Keratinocyte (primary cell): ENCODE results near the gene TUBB2B.

Experiments
- EZH2 ChIP-seq: IDR thresholded peaks from one replicate; pipeline ENCODE4 v1.6.1; 2012; ENCODE audit warnings: inconsistent platforms, mild to moderate bottlenecking, low read length, moderate library complexity
- TF ChIP-seq, protein P1 (sequence below), 3 experiments: IDR thresholded peaks in 1 of 3; conservative IDR thresholded peaks in 1 of 3; optimal IDR thresholded peaks in 1 of 3; 2 replicates in 2 of 3; 3 replicates in 1 of 3; pipeline versions ENCODE3 to v1.5.1; 2011; ENCODE audit warnings: low read length in 3 of 3, mild to moderate bottlenecking in 3 of 3, moderate library complexity in 2 of 3, control low read depth in 1 of 3, inconsistent platforms in 1 of 3; ENCODE audit not compliant: insufficient read depth in 2 of 3; ENCODE audit errors: extremely low read depth in 1 of 3

DNA sequence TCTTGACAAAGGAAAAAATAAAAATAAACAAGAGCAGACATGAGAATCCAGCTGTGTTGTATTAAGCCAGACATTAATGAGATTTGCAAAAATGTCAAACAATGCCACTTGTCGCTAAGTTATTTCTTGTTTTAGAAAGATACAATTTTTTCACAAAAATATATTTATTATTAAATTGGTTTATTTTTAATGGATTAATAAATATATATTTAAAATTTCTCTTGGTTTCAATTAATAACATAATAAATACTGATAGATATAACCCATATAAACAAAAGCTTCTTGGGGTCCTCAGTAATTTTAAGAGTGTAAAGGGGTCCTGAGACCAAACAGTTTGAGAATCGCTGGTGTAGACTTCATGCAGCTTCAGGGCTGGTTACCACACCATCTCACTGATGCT, 26.1 kb downstream of the TUBB2B start:
- TF ChIP-seq, protein P1, sequence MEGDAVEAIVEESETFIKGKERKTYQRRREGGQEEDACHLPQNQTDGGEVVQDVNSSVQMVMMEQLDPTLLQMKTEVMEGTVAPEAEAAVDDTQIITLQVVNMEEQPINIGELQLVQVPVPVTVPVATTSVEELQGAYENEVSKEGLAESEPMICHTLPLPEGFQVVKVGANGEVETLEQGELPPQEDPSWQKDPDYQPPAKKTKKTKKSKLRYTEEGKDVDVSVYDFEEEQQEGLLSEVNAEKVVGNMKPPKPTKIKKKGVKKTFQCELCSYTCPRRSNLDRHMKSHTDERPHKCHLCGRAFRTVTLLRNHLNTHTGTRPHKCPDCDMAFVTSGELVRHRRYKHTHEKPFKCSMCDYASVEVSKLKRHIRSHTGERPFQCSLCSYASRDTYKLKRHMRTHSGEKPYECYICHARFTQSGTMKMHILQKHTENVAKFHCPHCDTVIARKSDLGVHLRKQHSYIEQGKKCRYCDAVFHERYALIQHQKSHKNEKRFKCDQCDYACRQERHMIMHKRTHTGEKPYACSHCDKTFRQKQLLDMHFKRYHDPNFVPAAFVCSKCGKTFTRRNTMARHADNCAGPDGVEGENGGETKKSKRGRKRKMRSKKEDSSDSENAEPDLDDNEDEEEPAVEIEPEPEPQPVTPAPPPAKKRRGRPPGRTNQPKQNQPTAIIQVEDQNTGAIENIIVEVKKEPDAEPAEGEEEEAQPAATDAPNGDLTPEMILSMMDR (optimal IDR thresholded peaks at IDR 0.05 in 1 of 3, IDR thresholded peaks at IDR 0.05 in 1 of 3, conservative IDR thresholded peaks at IDR 0.05 in 1 of 3; ENCODE audit: extremely low read depth in 1 of 3, insufficient read depth in 2 of 3, low read length in 3 of 3): no peak
- no peak for TF ChIP-seq EZH2
